WI38 (cell line): Measurements from ENCODE around the gene ZBED4.

Experiments used
- H3K4me3 ChIP-seq: 2 replicates; pipeline ENCODE4 v1.5.1; 2011; ENCODE audit warnings: low read depth, mild to moderate bottlenecking, control low read depth, low read length
- CTCF ChIP-seq: IDR thresholded peaks from 2 replicates; pipeline ENCODE4 v1.5.1; 2012; ENCODE audit warnings: low read depth, mild to moderate bottlenecking, control low read depth, low read length

Gene ZBED4

GRCh38 chr22:49884503-49885260 lies 31.0 kb downstream of the ZBED4 start:
- no peak overlapping the region for H3K4me3 ChIP-seq
- TF ChIP-seq CTCF, result no peak

GRCh38 chr22:49885281-49885680 lies 31.6 kb downstream of the ZBED4 start:
- H3K4me3 ChIP-seq, result no peak overlapping the region
- TF ChIP-seq CTCF, result no peak

DNA sequence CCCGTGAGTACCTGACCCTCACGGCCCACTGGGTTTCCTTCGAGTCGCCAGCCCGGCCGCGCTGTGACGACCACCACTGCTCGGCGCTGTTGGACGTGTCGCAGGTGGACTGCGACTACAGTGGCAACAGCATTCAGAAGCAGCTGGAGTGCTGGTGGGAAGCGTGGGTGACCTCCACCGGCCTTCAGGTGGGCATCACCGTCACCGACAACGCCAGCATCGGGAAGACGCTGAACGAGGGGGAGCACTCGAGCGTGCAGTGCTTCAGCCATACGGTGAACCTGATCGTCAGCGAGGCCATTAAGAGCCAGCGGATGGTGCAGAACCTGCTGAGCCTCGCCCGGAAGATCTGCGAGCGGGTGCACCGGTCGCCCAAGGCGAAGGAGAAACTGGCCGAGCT lies 32.2 kb downstream of the ZBED4 start:
- TF ChIP-seq CTCF, result no peak

GRCh38 chr22:49886346-49887063 lies 32.9 kb downstream of the ZBED4 start:
- TF ChIP-seq CTCF, result no peak
- no peak overlapping the region for H3K4me3 ChIP-seq

More for the DNA sequence above, 32.2 kb downstream of the ZBED4 start:
- H3K4me3 ChIP-seq, result no peak overlapping the region

DNA sequence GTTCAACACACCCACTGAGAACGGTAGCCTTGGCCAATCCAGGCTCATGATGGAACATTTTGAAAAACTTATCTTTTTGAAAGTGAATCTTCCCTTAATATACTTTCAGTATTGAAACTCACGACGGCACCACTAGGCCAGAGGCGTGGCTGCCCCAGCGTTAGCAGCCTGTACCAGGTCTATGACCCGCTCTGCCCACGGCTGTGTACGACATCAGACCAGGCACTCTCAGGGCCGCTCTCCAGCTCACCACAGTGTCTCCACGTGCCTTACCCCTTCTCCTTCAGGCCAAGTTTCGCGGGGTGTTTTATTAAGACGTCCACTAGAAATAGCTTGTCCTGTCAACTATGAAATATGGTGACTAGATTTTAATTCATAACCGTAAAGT lies 33.4 kb downstream of the ZBED4 start:
- no peak for TF ChIP-seq CTCF
- H3K4me3 ChIP-seq, result no peak overlapping the region

DNA sequence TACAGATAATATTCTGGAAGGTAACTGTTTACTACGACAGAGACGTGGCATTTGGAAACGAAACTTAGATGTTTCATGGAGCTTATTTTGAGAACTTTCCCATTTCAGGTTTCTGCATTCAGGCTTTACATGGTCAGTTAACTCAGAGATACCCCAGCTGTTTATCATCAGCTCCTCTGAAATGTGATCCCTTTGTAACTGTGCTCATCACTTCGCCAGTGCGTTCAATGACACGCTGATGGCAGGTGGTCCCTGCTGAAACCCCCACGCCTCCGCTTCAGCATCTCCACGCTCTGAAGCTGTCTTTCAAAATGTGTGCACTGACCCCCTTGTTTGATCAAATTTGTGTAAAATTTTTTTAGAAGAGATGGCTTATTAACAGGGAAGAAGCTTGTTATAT lies 34.1 kb downstream of the ZBED4 start:
- no peak for TF ChIP-seq CTCF
- H3K4me3 ChIP-seq, result no peak overlapping the region

GRCh38 chr22:49889071-49889470 lies 35.4 kb downstream of the ZBED4 start:
- H3K4me3 ChIP-seq, result no peak overlapping the region

More at GRCh38 chr22:49889071-49889470, 35.4 kb downstream of the ZBED4 start:
- no peak for TF ChIP-seq CTCF
